Measurements from ENCODE around the gene IL34. TPM values are rescaled to one million over a fixed set of nuclear protein-coding genes. Genes with fewer than 3 reads are reported as not detected.

The IL34 gene
- total and polyA plus RNA-seq, 2 of the 8 experiments (the other 6 are each of a cell fraction or from before 2014, with no cell fraction given): 4.6 to 5.6 TPM

GRCh38 chr16:70646260-70647241, at the start of gene IL34 (continued):
- TF ChIP-seq SAP30 (IDR thresholded peaks at IDR 0.05; ENCODE audit: insufficient read depth, insufficient replicate concordance, low read length) (no peak), MAFK (IDR thresholded peaks at IDR 0.05; ENCODE audit: low read depth, low read length) (no peak)

All from H1 (cell line).